RKO (cell line): Measurements from ENCODE around the gene CD247.

ENCODE experiments used
- DNase-seq: peaks from one replicate; pipeline ENCODE4 v3.0.0-alpha.2; 2016; ENCODE audit warnings: low spot score

The CD247 gene

GRCh38 chr1:167408355-167408754 is 110.0 kb downstream of the CD247 start:
- DNase-seq = no peak

- no peak for DNase-seq
Measured at GRCh38 chr1:167404908-167405307, 113.4 kb downstream of the CD247 start.

GRCh38 chr1:167404161-167404888 is 114.0 kb downstream of the CD247 start:
- no peak for DNase-seq

GRCh38 chr1:167401260-167401873 is 117.0 kb downstream of the CD247 start:
- DNase-seq = peak; percentile 76

GRCh38 chr1:167400359-167400953 is 117.9 kb downstream of the CD247 start:
- no peak for DNase-seq

- DNase-seq = no peak
Measured at GRCh38 chr1:167392200-167392696, 126.1 kb downstream of the CD247 start.

- no peak for DNase-seq
Measured at GRCh38 chr1:167388976-167389375, 129.4 kb downstream of the CD247 start.

- DNase-seq = no peak
Measured at GRCh38 chr1:167387251-167387910, 130.9 kb downstream of the CD247 start.
